GM19397 (cell line): ENCODE results near the gene GPR160.

Experiments
- ATAC-seq: cut with Tn5 transposase; IDR thresholded peaks from one replicate; pipeline ENCODE4 v1.9.1; 2021; ENCODE audit warnings: mild to moderate bottlenecking, moderate library complexity; ENCODE audit not compliant: unreplicated experiment

The GPR160 gene

GRCh38 chr3:170027233-170028102 is 10.3 kb upstream of the GPR160 start:
- ATAC-seq = no peak

- ATAC-seq = no peak
These were observed 4.3 kb upstream of the GPR160 start for GRCh38 chr3:170033489-170033888.

DNA sequence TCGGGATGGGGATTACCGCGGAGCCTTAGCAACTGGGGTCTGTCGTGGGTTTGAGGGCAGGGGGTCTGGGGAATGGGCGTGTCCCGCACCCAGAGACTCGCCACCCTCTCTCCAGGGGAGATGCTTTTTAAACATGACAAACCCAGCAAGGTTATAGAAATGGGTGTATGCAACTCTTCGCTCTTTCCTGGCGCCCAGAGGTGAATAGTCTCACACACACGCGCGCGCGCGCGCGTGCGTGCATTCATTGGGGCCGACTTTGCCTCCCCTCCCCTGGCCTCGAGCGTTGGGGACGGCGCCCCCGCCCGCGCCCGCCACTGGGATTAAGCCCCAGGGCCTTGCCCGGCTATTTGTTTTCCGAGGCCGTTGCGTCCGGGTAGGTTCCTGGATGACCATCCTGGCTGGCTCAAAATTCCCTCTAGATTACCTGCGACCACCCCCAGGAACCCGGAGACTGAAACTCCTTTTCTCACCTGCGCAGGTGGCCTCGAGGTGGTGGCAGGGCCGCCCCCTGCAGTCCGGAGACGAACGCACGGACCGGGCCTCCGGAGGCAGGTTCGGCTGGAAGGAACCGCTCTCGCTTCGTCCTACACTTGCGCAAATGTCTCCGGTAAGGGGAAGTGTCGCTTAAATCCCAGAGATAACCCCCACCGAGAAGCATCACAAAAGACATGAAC is 777 bp downstream of the GPR160 start:
- peak; percentile 15 for ATAC-seq

DNA sequence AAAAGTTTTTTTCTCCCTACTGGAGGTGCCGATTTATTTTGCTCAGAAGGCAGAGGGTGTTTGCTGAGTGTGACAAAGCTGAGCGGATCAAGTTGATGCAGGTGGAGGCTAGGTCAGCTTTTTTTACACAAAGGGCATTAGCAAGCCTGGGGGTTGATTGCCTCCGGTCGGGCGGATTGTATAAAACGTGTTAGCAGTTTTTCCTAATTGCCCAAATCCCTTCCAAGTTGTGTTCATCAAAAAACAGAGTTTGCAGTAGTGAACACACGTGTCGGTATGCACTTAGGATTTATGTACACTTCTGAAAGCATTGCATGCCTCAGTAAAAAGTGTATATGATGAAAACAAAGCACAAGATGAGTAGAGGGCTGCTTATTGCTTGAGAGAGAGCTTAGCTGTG is 2.6 kb downstream of the GPR160 start:
- no peak for ATAC-seq

DNA sequence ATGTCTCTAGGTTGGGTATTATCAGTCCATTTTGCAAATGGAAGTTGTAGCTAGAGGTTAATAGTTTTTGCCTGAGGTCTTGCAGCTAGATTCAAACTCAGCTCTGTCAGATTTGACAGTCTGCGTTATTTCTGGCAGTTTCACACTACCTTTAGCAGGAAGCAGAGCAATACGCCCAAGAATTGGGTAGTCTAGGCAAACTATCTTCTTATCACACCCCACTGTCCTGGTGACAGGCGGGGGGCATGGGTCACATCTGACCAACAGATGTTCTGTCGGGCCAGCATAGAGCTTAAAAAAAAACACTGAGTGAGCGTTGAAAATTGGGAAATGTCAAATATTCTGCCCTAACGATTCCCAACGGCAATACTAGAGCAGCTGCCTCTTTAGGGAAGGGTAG is 5.7 kb downstream of the GPR160 start:
- ATAC-seq = no peak

DNA sequence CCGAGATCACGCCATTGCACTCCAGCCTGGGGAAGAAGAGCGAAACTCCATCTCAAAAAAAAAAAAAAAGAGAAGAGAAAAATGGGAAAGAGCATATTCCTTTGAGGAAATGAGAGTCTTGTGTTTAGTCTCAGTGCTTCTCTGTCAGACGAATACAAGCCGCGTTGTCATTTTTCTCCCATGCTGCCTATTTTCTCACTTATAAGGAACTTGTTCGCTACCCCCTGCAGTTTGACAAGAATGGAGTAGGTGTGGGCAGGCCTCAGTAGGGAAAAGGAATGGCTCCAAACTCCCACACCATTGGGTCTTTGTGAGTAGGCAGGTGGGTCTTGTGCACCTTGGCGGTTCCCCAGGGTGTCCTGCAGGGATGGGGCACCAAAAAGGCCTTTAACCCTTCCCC is 6.5 kb downstream of the GPR160 start:
- ATAC-seq = no peak

DNA sequence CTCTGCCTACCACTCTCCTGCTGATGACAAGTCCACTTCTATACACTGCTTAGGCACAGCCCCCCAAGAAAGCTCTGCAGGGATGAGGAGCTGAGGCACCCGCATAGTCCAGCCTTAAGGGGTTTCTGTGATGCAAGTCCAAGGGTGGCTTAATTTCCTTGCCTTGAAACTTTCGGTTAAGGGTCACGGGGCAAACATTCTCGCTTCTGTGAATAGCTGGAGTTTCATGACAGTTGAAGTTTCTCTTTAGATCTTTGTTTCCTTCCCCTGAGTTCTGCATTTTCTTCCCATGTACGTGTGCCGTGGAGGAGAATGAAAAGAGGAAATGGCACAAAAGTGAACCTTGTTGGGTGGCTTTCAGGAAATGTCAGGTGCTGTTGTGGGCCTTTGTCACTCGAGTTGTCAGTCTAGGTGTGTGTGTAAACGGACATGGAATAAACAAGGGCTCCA is 7.0 kb downstream of the GPR160 start:
- peak; percentile 75 for ATAC-seq

- no peak for ATAC-seq
These were observed 8.7 kb downstream of the GPR160 start for GRCh38 chr3:170046269-170047132.

DNA sequence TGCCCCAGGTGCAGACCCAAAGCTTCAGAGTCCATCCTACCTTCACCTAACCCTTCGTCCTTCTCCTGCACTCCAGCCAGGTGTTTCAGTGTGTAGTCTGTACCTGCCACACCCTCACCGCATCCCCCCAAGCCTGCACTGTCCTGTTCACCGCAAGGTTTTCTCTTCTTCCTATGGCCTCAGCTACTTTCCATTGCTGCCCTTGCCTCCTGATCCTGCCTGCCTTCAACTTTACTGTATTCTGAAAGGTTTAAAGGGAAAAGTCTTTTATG is 9.3 kb downstream of the GPR160 start:
- no peak for ATAC-seq

- no peak for ATAC-seq
These were observed 11.6 kb downstream of the GPR160 start for GRCh38 chr3:170049146-170050000.

- no peak for ATAC-seq
These were observed 13.0 kb downstream of the GPR160 start for GRCh38 chr3:170050753-170051152.

GRCh38 chr3:170052398-170052797 is 14.6 kb downstream of the GPR160 start:
- ATAC-seq = no peak

DNA sequence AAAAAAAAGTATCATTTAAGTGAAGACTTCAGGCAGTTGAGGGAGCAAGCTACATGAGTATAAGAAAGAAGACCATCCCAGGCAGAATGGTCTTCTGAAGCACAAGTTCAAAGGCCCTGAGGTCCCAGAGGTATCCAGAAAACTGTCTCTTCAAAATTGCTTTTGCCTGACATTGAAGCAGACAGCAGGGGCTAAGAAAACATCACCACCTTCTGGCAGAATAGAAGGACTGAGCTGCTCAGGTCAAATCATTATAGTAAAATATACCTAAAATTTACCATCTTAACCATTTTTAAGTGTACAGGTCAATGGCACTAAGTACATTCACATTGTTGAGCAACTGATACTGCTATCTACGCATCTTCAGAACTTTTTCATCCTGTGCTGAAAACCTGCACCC is 16.4 kb downstream of the GPR160 start:
- no peak for ATAC-seq

GRCh38 chr3:170055209-170055608 is 17.4 kb downstream of the GPR160 start:
- ATAC-seq = peak; percentile 63

GRCh38 chr3:170056710-170057454 is 19.1 kb downstream of the GPR160 start:
- peak; percentile 92 for ATAC-seq

DNA sequence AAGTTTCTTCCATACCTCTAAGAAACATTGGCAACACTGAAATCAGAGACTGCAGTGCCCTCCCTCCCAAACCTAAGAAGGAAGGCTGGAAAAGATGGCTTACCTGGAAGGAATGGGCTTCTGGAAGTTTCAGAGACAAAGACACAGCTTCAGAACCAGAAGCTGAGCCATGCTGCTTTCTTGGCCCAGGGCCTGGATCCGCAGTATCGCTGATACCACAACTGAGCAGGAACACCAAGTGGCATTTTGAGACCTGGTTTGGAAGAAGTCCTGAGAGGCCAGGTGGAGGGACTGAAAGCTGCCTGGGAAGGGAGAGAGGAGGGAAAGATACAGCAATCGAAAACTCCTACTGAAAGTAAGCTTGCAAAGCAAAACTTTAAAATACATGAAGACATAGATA is 19.8 kb downstream of the GPR160 start:
- no peak for ATAC-seq

- no peak for ATAC-seq
These were observed 20.3 kb downstream of the GPR160 start for GRCh38 chr3:170058127-170058526.

- ATAC-seq = no peak
These were observed 21.7 kb downstream of the GPR160 start for GRCh38 chr3:170059447-170059846.

DNA sequence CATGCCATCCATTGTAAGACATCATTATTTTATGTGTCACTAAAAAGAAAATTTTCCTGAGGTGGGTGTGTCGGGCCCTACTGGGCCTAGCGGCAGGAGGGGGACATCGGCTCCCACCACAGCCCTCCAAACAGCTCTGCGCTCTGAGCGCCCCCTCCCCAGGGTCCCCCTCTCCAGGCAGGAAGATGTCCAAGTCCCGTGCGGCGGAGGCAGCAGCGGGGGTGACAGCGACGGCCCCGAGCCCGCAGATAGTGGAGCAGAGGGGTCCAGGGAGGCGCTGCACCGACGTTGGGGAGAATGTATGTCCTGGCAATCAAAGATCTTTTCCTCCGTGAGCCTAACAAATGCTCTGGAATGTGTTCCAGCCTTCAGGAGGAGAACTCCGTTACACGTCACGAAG is 24.3 kb downstream of the GPR160 start:
- ATAC-seq = no peak

- no peak for ATAC-seq
These were observed 25.0 kb downstream of the GPR160 start for GRCh38 chr3:170062769-170063168.
